ENCODE results near the gene AKAP3.

Gene AKAP3

DNA sequence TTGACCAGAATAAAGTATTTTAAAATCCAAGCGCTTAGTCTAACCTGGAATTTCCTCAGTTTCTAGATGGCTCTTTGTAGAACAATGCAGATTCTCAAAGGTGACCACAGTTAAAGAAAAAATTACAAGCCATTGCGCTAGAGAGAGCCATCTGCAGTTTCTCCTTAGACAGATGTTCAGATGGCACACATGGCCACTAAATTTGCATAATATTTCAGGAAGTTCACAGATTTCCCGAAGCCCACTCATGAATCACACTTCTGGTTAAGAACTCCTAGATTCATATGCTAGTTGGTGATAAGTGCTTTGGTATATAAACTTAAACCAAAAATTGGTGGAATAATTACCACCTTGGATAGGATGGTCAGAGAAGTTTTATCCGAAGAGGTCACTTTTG is 749 bp downstream of the AKAP3 start:
- no peak for DNase-seq
- Histone ChIP-seq H3K36me3 (ENCODE audit: control insufficient read depth, insufficient read depth, low read length) (no peaks in the 10 kb centered on the region), H3K4me3 (ENCODE audit: insufficient read depth, low read depth, low read length, poor library complexity, severe bottlenecking) (peak overlapping the region; percentile 87), H3K27ac (ENCODE audit: insufficient read depth, low read length, poor library complexity, severe bottlenecking) (peak overlapping the region; percentile 73), H3K4me1 (ENCODE audit: control insufficient read depth, insufficient read depth, low read length, poor library complexity, severe bottlenecking) (peaks cover 15% of the 10 kb centered on the region), H3K9me3 (ENCODE audit: control insufficient read depth, low read length) (no peaks in the 10 kb centered on the region), H3K27me3 (replicated peaks; ENCODE audit: control insufficient read depth, insufficient read depth, low read length, poor library complexity, severe bottlenecking) (no peaks in the 10 kb centered on the region)

DNA sequence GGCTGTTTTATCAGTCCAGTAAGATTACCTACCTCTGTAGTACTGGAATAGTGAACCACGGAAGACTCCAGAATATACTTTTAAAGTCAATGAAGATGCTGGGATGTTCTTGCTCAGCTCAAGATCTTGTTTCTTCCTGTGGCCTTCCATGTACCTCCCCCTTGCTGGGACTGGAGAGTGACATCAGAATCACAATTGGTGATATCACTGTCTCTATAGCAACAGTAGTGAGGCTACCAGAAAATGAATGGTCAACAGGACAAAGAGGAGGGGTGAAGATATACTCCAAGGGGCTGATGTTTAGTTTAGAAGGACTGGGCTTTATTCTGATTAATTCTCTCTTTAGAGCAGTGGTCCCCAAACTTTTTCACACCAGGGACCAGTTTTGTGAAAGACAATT is 3.8 kb downstream of the AKAP3 start:
- Histone ChIP-seq H3K27me3 (replicated peaks; ENCODE audit: control insufficient read depth, insufficient read depth, low read length, poor library complexity, severe bottlenecking) (no peaks in the 10 kb centered on the region), H3K36me3 (ENCODE audit: control insufficient read depth, insufficient read depth, low read length) (no peaks in the 10 kb centered on the region), H3K27ac (ENCODE audit: insufficient read depth, low read length, poor library complexity, severe bottlenecking) (no peak overlapping the region), H3K4me1 (ENCODE audit: control insufficient read depth, insufficient read depth, low read length, poor library complexity, severe bottlenecking) (peaks cover 11% of the 10 kb centered on the region), H3K9me3 (ENCODE audit: control insufficient read depth, low read length) (no peaks in the 10 kb centered on the region), H3K4me3 (ENCODE audit: insufficient read depth, low read depth, low read length, poor library complexity, severe bottlenecking) (no peak overlapping the region)
- no peak for DNase-seq

DNA sequence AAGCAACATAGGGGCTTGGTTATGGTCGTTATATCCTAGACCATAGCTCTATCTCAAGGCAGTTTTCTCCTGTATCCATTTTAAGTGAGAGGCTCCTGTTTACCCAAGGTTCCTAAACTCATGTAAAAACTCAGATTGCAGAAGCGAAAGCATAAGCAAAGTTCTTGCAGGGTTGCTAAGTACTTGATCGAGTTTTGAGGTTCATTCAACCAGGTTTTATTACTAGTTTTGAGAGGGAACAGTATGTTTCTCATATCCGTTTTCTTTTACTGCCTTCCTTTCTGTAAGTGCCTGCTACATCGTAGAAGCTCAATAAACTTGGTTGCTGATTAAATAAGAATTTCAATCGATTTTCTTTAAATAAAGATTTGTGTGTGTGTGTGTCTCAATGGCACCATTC is 5.1 kb downstream of the AKAP3 start:
- H3K4me1 ChIP-seq (ENCODE audit: control insufficient read depth, insufficient read depth, low read length, poor library complexity, severe bottlenecking) = peaks cover 5% of the 10 kb centered on the region
- no peaks in the 10 kb centered on the region for H3K36me3 ChIP-seq (ENCODE audit: control insufficient read depth, insufficient read depth, low read length)
- no peaks in the 10 kb centered on the region for H3K9me3 ChIP-seq (ENCODE audit: control insufficient read depth, low read length)
- no peaks in the 10 kb centered on the region for H3K27me3 ChIP-seq (replicated peaks; ENCODE audit: control insufficient read depth, insufficient read depth, low read length, poor library complexity, severe bottlenecking)
- no peak overlapping the region for H3K27ac ChIP-seq (ENCODE audit: insufficient read depth, low read length, poor library complexity, severe bottlenecking)
- no peak overlapping the region for H3K4me3 ChIP-seq (ENCODE audit: insufficient read depth, low read depth, low read length, poor library complexity, severe bottlenecking)
- no peak for DNase-seq

DNA sequence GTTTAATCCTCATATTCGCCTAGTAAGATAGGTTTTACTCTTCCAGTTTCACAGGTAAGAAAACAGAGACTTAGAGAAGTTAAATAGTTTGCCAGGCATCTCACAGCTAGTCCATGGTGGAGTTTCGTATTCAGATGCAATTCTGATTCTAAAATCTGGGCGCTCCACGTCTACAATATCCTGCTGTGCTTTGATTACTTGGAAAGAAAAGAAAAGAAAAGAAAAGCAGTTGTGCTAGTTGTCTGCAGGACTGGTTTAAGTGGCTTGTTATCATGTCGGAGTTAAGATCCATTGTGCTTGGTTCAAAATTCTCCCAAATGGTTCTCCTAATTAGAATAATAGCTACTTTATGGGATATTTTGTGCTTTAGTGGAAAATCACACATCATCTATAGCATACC is 18.6 kb downstream of the AKAP3 start:
- Histone ChIP-seq H3K9me3 (ENCODE audit: control insufficient read depth, low read length) (no peaks in the 10 kb centered on the region), H3K27me3 (replicated peaks; ENCODE audit: control insufficient read depth, insufficient read depth, low read length, poor library complexity, severe bottlenecking) (no peaks in the 10 kb centered on the region), H3K4me3 (ENCODE audit: insufficient read depth, low read depth, low read length, poor library complexity, severe bottlenecking) (no peak overlapping the region), H3K27ac (ENCODE audit: insufficient read depth, low read length, poor library complexity, severe bottlenecking) (no peak overlapping the region), H3K36me3 (ENCODE audit: control insufficient read depth, insufficient read depth, low read length) (no peaks in the 10 kb centered on the region), H3K4me1 (ENCODE audit: control insufficient read depth, insufficient read depth, low read length, poor library complexity, severe bottlenecking) (no peaks in the 10 kb centered on the region)
- DNase-seq = no peak

DNA sequence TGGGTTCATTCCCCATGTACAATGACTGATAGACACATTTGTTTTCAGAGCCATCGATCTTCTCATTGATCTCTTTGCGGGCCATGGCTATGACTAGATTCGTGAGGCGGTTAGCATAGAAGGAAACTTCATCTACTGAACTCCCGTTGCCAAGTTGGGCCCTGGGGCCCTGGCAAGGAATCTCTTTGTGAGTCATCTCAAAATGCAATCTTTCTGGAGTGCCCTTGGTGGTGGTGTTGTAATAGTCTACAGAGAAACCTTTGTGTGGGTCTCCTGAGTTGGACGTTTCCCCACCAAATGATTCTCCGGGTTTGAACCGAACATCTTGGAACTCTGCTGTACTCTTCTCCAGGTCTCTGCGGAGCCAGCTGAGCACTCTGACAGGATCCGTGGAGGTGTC is 20.4 kb downstream of the AKAP3 start:
- no peak for DNase-seq
- no peaks in the 10 kb centered on the region for H3K4me1 ChIP-seq (ENCODE audit: control insufficient read depth, insufficient read depth, low read length, poor library complexity, severe bottlenecking)
- no peak overlapping the region for H3K27ac ChIP-seq (ENCODE audit: insufficient read depth, low read length, poor library complexity, severe bottlenecking)
- no peaks in the 10 kb centered on the region for H3K36me3 ChIP-seq (ENCODE audit: control insufficient read depth, insufficient read depth, low read length)
- H3K27me3 ChIP-seq (replicated peaks; ENCODE audit: control insufficient read depth, insufficient read depth, low read length, poor library complexity, severe bottlenecking) = no peaks in the 10 kb centered on the region
- H3K9me3 ChIP-seq (ENCODE audit: control insufficient read depth, low read length) = no peaks in the 10 kb centered on the region
- H3K4me3 ChIP-seq (ENCODE audit: insufficient read depth, low read depth, low read length, poor library complexity, severe bottlenecking) = no peak overlapping the region

DNA sequence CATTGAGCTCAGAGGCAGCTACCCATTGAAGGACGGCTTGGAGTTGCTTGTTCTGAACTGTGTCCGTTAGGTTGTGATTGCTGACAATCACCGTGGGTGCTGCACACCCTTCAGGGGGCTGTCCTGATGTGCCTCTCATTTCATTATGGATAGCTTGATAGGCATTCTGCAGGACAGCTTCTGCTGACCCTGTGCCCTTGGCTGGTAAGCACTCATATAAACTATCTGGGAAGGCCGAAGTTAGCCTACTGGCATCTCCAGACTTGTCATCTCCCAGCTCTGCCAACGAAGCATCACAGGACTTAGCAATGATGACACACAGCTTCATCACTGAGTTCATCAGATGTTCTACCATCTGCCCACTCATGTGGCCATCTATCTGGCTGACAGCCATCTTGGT is 22.3 kb downstream of the AKAP3 start:
- no peak for DNase-seq
- no peak overlapping the region for H3K4me3 ChIP-seq (ENCODE audit: insufficient read depth, low read depth, low read length, poor library complexity, severe bottlenecking)

DNA sequence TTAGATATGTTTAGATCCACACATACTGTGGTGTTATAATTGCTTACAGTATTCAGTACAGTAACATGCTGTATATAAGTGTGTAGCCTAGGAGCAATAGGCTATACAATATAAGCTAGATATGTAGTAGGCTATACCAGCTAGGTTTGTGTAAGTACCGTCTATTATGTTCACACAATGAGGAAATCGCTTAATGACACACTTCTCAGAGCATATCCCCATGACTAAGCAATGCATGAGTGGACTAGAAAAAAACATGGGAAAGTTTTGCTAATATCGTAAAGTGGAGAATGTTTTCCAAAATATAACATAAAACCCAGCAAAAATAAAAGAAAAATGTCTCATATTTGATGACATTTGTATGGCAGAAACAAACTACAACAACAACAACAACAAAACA is 27.3 kb downstream of the AKAP3 start:
- DNase-seq = no peak
- H3K27me3 ChIP-seq (replicated peaks; ENCODE audit: control insufficient read depth, insufficient read depth, low read length, poor library complexity, severe bottlenecking) = no peaks in the 10 kb centered on the region
- H3K36me3 ChIP-seq (ENCODE audit: control insufficient read depth, insufficient read depth, low read length) = no peaks in the 10 kb centered on the region
- no peaks in the 10 kb centered on the region for H3K9me3 ChIP-seq (ENCODE audit: control insufficient read depth, low read length)
- H3K4me1 ChIP-seq (ENCODE audit: control insufficient read depth, insufficient read depth, low read length, poor library complexity, severe bottlenecking) = no peaks in the 10 kb centered on the region
- no peak overlapping the region for H3K4me3 ChIP-seq (ENCODE audit: insufficient read depth, low read depth, low read length, poor library complexity, severe bottlenecking)
- no peak overlapping the region for H3K27ac ChIP-seq (ENCODE audit: insufficient read depth, low read length, poor library complexity, severe bottlenecking)

More for the DNA sequence above, 22.3 kb downstream of the AKAP3 start:
- Histone ChIP-seq H3K27me3 (replicated peaks; ENCODE audit: control insufficient read depth, insufficient read depth, low read length, poor library complexity, severe bottlenecking) (no peaks in the 10 kb centered on the region), H3K4me1 (ENCODE audit: control insufficient read depth, insufficient read depth, low read length, poor library complexity, severe bottlenecking) (no peaks in the 10 kb centered on the region), H3K36me3 (ENCODE audit: control insufficient read depth, insufficient read depth, low read length) (no peaks in the 10 kb centered on the region), H3K27ac (ENCODE audit: insufficient read depth, low read length, poor library complexity, severe bottlenecking) (no peak overlapping the region), H3K9me3 (ENCODE audit: control insufficient read depth, low read length) (no peaks in the 10 kb centered on the region)

DNA sequence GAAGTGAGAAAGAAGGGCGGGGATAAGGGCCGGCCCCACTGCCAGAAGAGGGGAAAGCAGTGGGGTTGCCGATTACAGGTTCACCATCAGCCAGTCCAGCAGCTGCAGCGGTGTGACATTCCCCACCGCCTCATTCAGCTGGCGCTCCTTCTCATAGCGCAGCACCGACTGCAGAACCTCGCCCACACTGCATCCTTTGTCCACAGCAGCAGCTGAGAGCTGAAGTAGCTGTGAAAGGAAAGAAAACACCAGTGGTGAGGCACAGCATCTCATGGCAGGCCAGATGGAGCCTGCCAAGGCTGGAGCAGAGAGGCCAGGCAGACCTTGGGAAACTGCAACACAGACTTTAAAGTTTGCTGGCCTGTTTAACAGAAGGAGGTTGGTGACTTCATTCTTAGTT is 33.2 kb downstream of the AKAP3 start:
- DNase-seq = no peak
- no peaks in the 10 kb centered on the region for H3K4me1 ChIP-seq (ENCODE audit: control insufficient read depth, insufficient read depth, low read length, poor library complexity, severe bottlenecking)

DNA sequence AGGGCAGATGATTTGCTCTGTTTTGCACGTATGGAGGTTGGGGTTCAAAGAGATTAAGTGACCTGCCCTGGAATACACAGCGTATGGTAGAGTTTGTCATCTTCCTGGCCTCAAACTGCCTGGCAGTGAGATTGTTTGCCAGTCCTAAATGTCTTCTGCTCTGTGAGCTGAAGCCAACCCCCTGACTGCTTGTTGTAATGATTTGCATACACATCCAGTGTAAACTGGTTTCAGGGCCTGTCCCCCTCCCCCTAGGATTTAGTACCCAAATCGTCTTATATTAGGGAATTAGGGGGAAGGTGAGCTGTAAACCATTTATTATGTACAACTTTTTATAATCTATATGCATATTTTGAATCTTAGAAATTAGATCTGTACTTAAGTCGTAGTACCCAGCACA is 38.4 kb downstream of the AKAP3 start:
- H3K27me3 ChIP-seq (replicated peaks; ENCODE audit: control insufficient read depth, insufficient read depth, low read length, poor library complexity, severe bottlenecking) = no peaks in the 10 kb centered on the region
- no peak overlapping the region for H3K4me3 ChIP-seq (ENCODE audit: insufficient read depth, low read depth, low read length, poor library complexity, severe bottlenecking)
- DNase-seq = no peak
- no peak overlapping the region for H3K27ac ChIP-seq (ENCODE audit: insufficient read depth, low read length, poor library complexity, severe bottlenecking)
- no peaks in the 10 kb centered on the region for H3K9me3 ChIP-seq (ENCODE audit: control insufficient read depth, low read length)
- H3K4me1 ChIP-seq (ENCODE audit: control insufficient read depth, insufficient read depth, low read length, poor library complexity, severe bottlenecking) = no peaks in the 10 kb centered on the region
- peaks cover 45% of the 10 kb centered on the region for H3K36me3 ChIP-seq (ENCODE audit: control insufficient read depth, insufficient read depth, low read length)

More for the DNA sequence above, 33.2 kb downstream of the AKAP3 start:
- no peak overlapping the region for H3K4me3 ChIP-seq (ENCODE audit: insufficient read depth, low read depth, low read length, poor library complexity, severe bottlenecking)
- no peaks in the 10 kb centered on the region for H3K27me3 ChIP-seq (replicated peaks; ENCODE audit: control insufficient read depth, insufficient read depth, low read length, poor library complexity, severe bottlenecking)
- peaks cover 38% of the 10 kb centered on the region for H3K36me3 ChIP-seq (ENCODE audit: control insufficient read depth, insufficient read depth, low read length)
- no peaks in the 10 kb centered on the region for H3K9me3 ChIP-seq (ENCODE audit: control insufficient read depth, low read length)
- H3K27ac ChIP-seq (ENCODE audit: insufficient read depth, low read length, poor library complexity, severe bottlenecking) = no peak overlapping the region

DNA sequence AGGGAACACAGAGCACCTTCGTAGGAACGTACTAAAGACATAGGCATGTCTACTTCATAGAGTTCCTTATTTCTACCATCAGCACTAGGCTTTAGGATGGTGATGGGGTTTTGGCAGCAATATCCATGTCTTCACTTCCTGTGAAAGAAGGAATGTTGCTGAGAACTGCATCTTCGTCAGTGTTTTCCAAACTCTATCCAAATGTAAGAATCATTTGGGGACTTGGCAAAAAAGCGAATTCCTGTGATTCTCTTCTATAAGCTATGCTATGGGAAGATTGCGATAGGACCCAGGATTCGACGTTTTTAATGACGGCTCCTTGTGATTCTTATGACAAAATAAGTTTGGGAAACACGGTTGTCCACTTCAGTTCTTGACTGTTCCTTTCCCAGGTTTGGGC is 39.8 kb downstream of the AKAP3 start:
- Histone ChIP-seq H3K4me1 (ENCODE audit: control insufficient read depth, insufficient read depth, low read length, poor library complexity, severe bottlenecking) (no peaks in the 10 kb centered on the region), H3K27me3 (replicated peaks; ENCODE audit: control insufficient read depth, insufficient read depth, low read length, poor library complexity, severe bottlenecking) (no peaks in the 10 kb centered on the region), H3K4me3 (ENCODE audit: insufficient read depth, low read depth, low read length, poor library complexity, severe bottlenecking) (no peak overlapping the region), H3K9me3 (ENCODE audit: control insufficient read depth, low read length) (no peaks in the 10 kb centered on the region), H3K27ac (ENCODE audit: insufficient read depth, low read length, poor library complexity, severe bottlenecking) (no peak overlapping the region), H3K36me3 (ENCODE audit: control insufficient read depth, insufficient read depth, low read length) (peaks cover 32% of the 10 kb centered on the region)
- DNase-seq = no peak

DNA sequence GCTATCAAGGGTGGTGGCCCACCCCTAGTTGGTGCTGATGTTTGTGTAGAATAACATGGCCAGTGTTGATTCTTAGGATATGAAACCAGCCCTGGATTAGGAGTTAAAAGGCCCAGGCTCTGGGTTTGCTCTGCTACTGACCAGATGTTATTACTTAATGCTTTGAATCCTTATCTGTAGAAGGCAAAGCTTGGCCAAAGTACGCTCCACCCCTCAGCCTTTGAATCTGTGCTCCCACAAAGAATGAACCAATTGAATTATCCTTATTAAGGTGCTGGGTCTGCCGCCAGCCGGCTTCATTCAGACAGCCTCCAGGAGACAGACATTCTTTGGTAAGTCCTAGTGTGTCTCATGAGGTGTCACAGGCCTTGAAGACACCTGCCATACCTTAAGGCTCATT is 41.8 kb downstream of the AKAP3 start:
- H3K27me3 ChIP-seq (replicated peaks; ENCODE audit: control insufficient read depth, insufficient read depth, low read length, poor library complexity, severe bottlenecking) = no peaks in the 10 kb centered on the region
- no peak for DNase-seq
- no peaks in the 10 kb centered on the region for H3K4me1 ChIP-seq (ENCODE audit: control insufficient read depth, insufficient read depth, low read length, poor library complexity, severe bottlenecking)
- no peak overlapping the region for H3K27ac ChIP-seq (ENCODE audit: insufficient read depth, low read length, poor library complexity, severe bottlenecking)
- H3K4me3 ChIP-seq (ENCODE audit: insufficient read depth, low read depth, low read length, poor library complexity, severe bottlenecking) = no peak overlapping the region
- no peaks in the 10 kb centered on the region for H3K9me3 ChIP-seq (ENCODE audit: control insufficient read depth, low read length)
- peaks cover 17% of the 10 kb centered on the region for H3K36me3 ChIP-seq (ENCODE audit: control insufficient read depth, insufficient read depth, low read length)
